ENCODE data around the gene HSDL1.
"Not testable (repeated sequence)": the region's sequence is repeated elsewhere in the genome, so short reads cannot be mapped to it uniquely, and the experiment has no call there.

Gene HSDL1

DNA sequence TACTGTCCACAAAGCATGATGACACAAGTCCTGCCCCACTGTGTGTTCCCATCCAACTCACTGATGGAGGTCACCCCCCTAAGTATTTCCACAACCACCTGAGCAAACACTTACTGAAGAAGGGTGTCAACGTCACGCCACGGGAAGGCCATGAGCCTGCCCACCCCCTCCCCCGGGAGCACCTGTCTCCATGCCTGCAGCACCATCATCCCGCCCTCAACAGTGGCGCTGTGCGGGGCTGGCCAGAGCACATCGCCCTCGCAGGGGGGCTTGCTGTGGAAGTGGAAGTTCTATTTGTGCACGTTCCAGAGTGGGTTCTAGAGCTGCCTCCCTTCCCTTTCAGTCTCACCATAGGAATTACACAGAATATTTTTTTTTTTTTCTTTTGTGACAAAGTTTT is 24.0 kb downstream of the HSDL1 start:
- no peak for TF ChIP-seq JUND (IDR thresholded peaks at IDR 0.05; ENCODE audit: low read depth)
- in situ Hi-C loops (cut with HindIII; ENCODE audit: low pct_unique_long_range_greater_than_20kb, low sequenced_read_pairs) = no loop called here
- no peak for DNase-seq (ENCODE audit: low read depth in 1 of 2, low spot score in 1 of 2)

GRCh38 chr16:84120023-84120422 is 25.0 kb downstream of the HSDL1 start:
- no peak for TF ChIP-seq JUND (IDR thresholded peaks at IDR 0.05; ENCODE audit: low read depth)
- no peak for DNase-seq (ENCODE audit: low read depth in 1 of 2, low spot score in 1 of 2)
- in situ Hi-C loops (cut with HindIII; ENCODE audit: low pct_unique_long_range_greater_than_20kb, low sequenced_read_pairs) = no loop called here

DNA sequence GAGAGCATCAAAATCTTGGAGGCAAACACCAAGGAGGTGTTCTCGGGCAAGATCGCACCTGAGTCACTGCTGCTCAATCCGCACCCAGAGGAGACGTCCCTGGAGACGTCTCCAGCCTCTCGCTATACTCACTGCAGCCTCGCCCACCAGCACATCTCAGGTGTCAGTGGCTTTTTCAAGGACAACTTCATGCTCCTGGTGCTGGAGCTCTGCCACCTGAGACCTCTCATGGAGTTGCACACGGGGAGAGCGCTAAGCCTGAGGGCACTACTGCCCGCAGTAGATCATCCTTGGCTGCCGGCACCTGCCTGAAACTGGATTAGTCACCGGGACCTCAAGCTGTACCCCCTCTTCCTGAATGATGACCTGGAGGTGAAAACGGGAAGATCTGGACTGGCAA is 25.6 kb downstream of the HSDL1 start:
- in situ Hi-C loops (cut with HindIII; ENCODE audit: low pct_unique_long_range_greater_than_20kb, low sequenced_read_pairs) = no loop called here
- no peak for DNase-seq (ENCODE audit: low read depth in 1 of 2, low spot score in 1 of 2)
- TF ChIP-seq JUND (IDR thresholded peaks at IDR 0.05; ENCODE audit: low read depth) = no peak

GRCh38 chr16:84118315-84118714 is 26.7 kb downstream of the HSDL1 start:
- DNase-seq (ENCODE audit: low read depth in 1 of 2, low spot score in 1 of 2); in situ Hi-C loops (cut with HindIII; ENCODE audit: low pct_unique_long_range_greater_than_20kb, low sequenced_read_pairs): not testable (repeated sequence)

DNA sequence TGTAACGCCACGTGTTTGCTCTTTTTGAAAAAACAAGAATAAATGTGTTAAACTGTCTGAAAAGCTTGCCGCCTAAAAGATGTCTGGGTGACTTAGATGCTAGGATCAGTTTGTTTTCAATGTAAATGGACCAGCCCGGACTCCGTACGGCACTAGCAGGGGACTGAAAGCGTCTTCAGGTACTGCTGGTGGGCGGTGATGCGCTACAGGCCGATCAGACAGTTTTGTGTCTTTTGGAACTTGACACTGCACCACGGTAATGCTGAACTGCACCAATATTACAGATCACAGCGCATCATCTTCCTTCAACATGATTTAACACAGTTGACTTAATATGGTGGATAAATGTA is 27.5 kb downstream of the HSDL1 start:
- TF ChIP-seq JUND (IDR thresholded peaks at IDR 0.05; ENCODE audit: low read depth) = no peak
- DNase-seq (ENCODE audit: low read depth in 1 of 2, low spot score in 1 of 2) = no peak
- in situ Hi-C loops (cut with HindIII; ENCODE audit: low pct_unique_long_range_greater_than_20kb, low sequenced_read_pairs) = no loop called here

GRCh38 chr16:84116720-84117493 is 28.1 kb downstream of the HSDL1 start, which contains the start of gene MBTPS1:
MBTPS1 (minus strand) TSS chr16:84116942; CDS start chr16:84101783, 15,159 bp downstream.
- TF ChIP-seq JUND (IDR thresholded peaks at IDR 0.05; ENCODE audit: low read depth) = no peak
- in situ Hi-C loops (cut with HindIII; ENCODE audit: low pct_unique_long_range_greater_than_20kb, low sequenced_read_pairs) = no loop called here
- DNase-seq (ENCODE audit: low read depth in 1 of 2, low spot score in 1 of 2) = peak; percentile 96 to 100

GRCh38 chr16:84115919-84116719 is 28.9 kb downstream of the HSDL1 start:
- in situ Hi-C loops (cut with HindIII; ENCODE audit: low pct_unique_long_range_greater_than_20kb, low sequenced_read_pairs) = no loop called here
- DNase-seq (ENCODE audit: low read depth in 1 of 2, low spot score in 1 of 2) = peak in 1 of 2 experiments; percentile 72
- no peak for TF ChIP-seq JUND (IDR thresholded peaks at IDR 0.05; ENCODE audit: low read depth)

GRCh38 chr16:84111949-84112348 is 33.0 kb downstream of the HSDL1 start:
- not testable (repeated sequence) for DNase-seq (ENCODE audit: low read depth in 1 of 2, low spot score in 1 of 2)

GRCh38 chr16:84111525-84111924 is 33.5 kb downstream of the HSDL1 start:
- no peak for DNase-seq (ENCODE audit: low read depth in 1 of 2, low spot score in 1 of 2)
- in situ Hi-C loops (cut with HindIII; ENCODE audit: low pct_unique_long_range_greater_than_20kb, low sequenced_read_pairs) = no loop called here
- TF ChIP-seq JUND (IDR thresholded peaks at IDR 0.05; ENCODE audit: low read depth) = no peak

More at GRCh38 chr16:84111949-84112348, 33.0 kb downstream of the HSDL1 start:
- in situ Hi-C loops (cut with HindIII; ENCODE audit: low pct_unique_long_range_greater_than_20kb, low sequenced_read_pairs) = not testable (repeated sequence)

DNA sequence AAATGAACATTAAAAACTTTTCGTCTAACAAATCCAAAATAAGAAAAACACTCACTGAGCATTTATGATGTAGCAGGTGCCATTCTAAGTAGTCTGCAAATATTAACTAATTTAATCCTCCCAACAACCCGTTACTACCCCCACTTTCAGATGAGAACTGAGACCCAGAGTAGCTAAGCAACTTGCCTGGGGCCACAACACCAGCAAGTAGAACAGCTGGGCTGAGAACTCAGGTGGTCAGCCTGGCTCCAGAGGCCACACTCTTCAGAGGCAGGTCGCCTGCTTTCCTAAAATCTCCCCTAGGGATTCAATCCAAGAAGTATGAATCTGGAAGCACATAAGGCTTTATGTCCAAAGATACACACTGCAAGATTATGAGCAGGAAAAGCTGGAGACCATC is 34.5 kb downstream of the HSDL1 start:
- TF ChIP-seq JUND (IDR thresholded peaks at IDR 0.05; ENCODE audit: low read depth) = no peak
- in situ Hi-C loops (cut with HindIII; ENCODE audit: low pct_unique_long_range_greater_than_20kb, low sequenced_read_pairs) = no loop called here
- no peak for DNase-seq (ENCODE audit: low read depth in 1 of 2, low spot score in 1 of 2)

GRCh38 chr16:84109598-84110335 is 35.2 kb downstream of the HSDL1 start:
- in situ Hi-C loops (cut with HindIII; ENCODE audit: low pct_unique_long_range_greater_than_20kb, low sequenced_read_pairs) = no loop called here
- no peak for TF ChIP-seq JUND (IDR thresholded peaks at IDR 0.05; ENCODE audit: low read depth)
- no peak for DNase-seq (ENCODE audit: low read depth in 1 of 2, low spot score in 1 of 2)

- TF ChIP-seq JUND (IDR thresholded peaks at IDR 0.05; ENCODE audit: low read depth) = no peak
- in situ Hi-C loops (cut with HindIII; ENCODE audit: low pct_unique_long_range_greater_than_20kb, low sequenced_read_pairs) = no loop called here
- DNase-seq (ENCODE audit: low read depth in 1 of 2, low spot score in 1 of 2) = no peak
Measured at GRCh38 chr16:84107921-84108320, 37.1 kb downstream of the HSDL1 start.

Measured in T47D (cell line).